SK-N-SH (cell line): ENCODE data around the gene C19orf12.

ENCODE experiments used
- EZH2phosphoT487 ChIP-seq: fragments of 200-600 bp; sonication (generic); IDR thresholded peaks from 2 replicates; pipeline ENCODE4 v1.6.1; 2017; ENCODE audit warnings: low read depth, mixed run types, mild to moderate bottlenecking, antibody characterized with exemption, moderate library complexity, borderline replicate concordance
- GABPA ChIP-seq: IDR thresholded peaks from 2 replicates; pipeline ENCODE4 v1.4.0; 2012; ENCODE audit warnings: low read depth, mild to moderate bottlenecking
- POLR2AphosphoS5 ChIP-seq: IDR thresholded peaks from 2 replicates; pipeline ENCODE4 v1.6.1; 2012; ENCODE audit warnings: low read depth, low read length
- RXRA ChIP-seq: IDR thresholded peaks from 2 replicates; pipeline ENCODE4 v1.4.0; 2012; ENCODE audit warnings: low read depth, mild to moderate bottlenecking, borderline replicate concordance
- TEAD4 ChIP-seq: IDR thresholded peaks from 2 replicates; pipeline ENCODE4 v1.4.0; 2012; ENCODE audit warnings: mild to moderate bottlenecking, borderline replicate concordance; ENCODE audit not compliant: insufficient read depth
- TF ChIP-seq, protein P1 (sequence below): IDR thresholded peaks from 2 replicates; pipeline ENCODE4 v1.4.0; 2012; ENCODE audit warnings: low read depth
- TF ChIP-seq, protein P2 (sequence below): fragments of 200-600 bp; sonication (generic); IDR thresholded peaks from 2 replicates; pipeline ENCODE4 v1.6.1; 2017; ENCODE audit warnings: antibody characterized with exemption, mild to moderate bottlenecking, moderate library complexity

DNA sequence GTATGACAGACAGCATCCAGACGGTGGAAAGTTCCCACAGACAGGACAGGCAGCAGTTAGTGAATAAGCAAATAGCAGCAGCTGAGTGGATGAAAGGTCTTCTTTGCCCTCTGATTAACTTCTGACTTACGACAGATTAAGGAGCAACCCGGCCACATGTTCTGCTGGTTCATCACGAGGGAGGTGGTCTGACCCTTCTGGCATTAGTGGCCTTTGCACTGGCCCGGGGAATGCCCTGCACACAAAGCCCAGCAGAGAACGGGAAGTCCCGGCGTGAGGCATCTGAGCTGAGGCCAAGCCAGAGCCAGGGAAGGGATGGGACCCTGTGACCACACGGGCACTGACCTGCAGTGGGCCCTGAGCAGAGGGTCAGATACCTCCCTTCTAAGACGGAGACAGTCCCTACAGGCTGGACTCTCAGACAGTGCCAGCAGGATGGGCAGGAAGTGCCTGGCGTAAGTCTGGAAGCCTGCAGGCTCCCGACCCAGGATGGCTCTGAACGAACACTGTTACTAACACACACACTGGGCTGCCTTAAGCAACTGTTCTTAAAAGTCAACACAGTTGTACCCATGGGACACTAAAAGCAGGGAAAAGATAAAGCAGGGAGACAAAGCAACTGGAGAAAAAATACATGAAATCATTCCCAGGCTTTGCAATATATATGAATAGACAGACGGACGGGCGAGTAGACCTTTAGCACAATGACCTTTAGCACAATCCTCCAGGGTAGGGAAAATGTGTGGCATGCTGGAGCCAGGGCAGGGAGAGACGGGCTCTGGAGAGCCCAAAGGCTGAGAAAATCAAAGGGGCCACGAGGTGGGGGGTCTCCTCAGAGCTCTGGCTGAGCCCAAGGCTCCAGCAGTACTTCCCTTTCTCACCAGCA is 6.3 kb downstream of the C19orf12 start:
- TF ChIP-seq POLR2AphosphoS5, result no peak
- no peak for TF ChIP-seq EZH2phosphoT487
- TF ChIP-seq, protein P1, sequence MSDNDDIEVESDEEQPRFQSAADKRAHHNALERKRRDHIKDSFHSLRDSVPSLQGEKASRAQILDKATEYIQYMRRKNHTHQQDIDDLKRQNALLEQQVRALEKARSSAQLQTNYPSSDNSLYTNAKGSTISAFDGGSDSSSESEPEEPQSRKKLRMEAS, result no peak
- TF ChIP-seq, protein P2, sequence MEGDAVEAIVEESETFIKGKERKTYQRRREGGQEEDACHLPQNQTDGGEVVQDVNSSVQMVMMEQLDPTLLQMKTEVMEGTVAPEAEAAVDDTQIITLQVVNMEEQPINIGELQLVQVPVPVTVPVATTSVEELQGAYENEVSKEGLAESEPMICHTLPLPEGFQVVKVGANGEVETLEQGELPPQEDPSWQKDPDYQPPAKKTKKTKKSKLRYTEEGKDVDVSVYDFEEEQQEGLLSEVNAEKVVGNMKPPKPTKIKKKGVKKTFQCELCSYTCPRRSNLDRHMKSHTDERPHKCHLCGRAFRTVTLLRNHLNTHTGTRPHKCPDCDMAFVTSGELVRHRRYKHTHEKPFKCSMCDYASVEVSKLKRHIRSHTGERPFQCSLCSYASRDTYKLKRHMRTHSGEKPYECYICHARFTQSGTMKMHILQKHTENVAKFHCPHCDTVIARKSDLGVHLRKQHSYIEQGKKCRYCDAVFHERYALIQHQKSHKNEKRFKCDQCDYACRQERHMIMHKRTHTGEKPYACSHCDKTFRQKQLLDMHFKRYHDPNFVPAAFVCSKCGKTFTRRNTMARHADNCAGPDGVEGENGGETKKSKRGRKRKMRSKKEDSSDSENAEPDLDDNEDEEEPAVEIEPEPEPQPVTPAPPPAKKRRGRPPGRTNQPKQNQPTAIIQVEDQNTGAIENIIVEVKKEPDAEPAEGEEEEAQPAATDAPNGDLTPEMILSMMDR, result no peak
- no peak for TF ChIP-seq RXRA
- TF ChIP-seq GABPA, result no peak
- no peak for TF ChIP-seq TEAD4
